Smooth muscle cell (in vitro differentiated cells): ENCODE measurements around the gene CYTH4. TPM values are rescaled to one million over a fixed set of nuclear protein-coding genes. Genes with fewer than 3 reads are reported as not detected.

Experiments
- DNase-seq: peaks from one replicate; lab custom pipeline; 2025; ENCODE audit not compliant: unreplicated experiment; lab: John Stamatoyannopoulos, UW
- H2AFZ ChIP-seq: fragments of 200-600 bp; sonication (generic); 2 replicates; pipeline ENCODE4 v1.6.0; 2016; ENCODE audit warnings: antibody characterized with exemption, low read depth, mild to moderate bottlenecking
- H3F3A ChIP-seq: fragments of 200-600 bp; sonication (generic); 2 replicates; pipeline ENCODE4 v1.6.0; 2017; ENCODE audit warnings: antibody characterized with exemption, low read depth
- H3K27ac ChIP-seq: fragments of 200-600 bp; sonication (generic); 2 replicates; pipeline ENCODE4 v1.5.1; 2016; ENCODE audit warnings: low read depth, mild to moderate bottlenecking
- H3K27me3 ChIP-seq: fragments of 200-600 bp; sonication (generic); 2 replicates; pipeline ENCODE4 v1.6.1; 2016; ENCODE audit warnings: low read depth, mild to moderate bottlenecking
- H3K36me3 ChIP-seq: fragments of 200-600 bp; sonication (generic); 2 replicates; pipeline ENCODE4 v1.5.1; 2016; ENCODE audit warnings: low read depth
- H3K4me1 ChIP-seq: fragments of 200-600 bp; sonication (generic); 2 replicates; pipeline ENCODE4 v1.5.1; 2016; ENCODE audit warnings: low read depth
- H3K4me2 ChIP-seq: fragments of 200-600 bp; sonication (generic); 2 replicates; pipeline ENCODE4 v1.6.0; 2016; ENCODE audit warnings: mild to moderate bottlenecking
- H3K4me3 ChIP-seq: fragments of 200-600 bp; sonication (generic); 2 replicates; pipeline ENCODE4 v1.5.1; 2016; ENCODE audit warnings: mild to moderate bottlenecking
- H3K79me2 ChIP-seq: fragments of 200-600 bp; sonication (generic); 2 replicates; pipeline ENCODE4 v1.6.0; 2016; ENCODE audit warnings: low read depth, mild to moderate bottlenecking
- H3K9ac ChIP-seq: fragments of 200-600 bp; sonication (generic); 2 replicates; pipeline ENCODE4 v1.6.0; 2016; ENCODE audit warnings: low read depth
- H3K9me3 ChIP-seq: fragments of 200-600 bp; sonication (generic); replicated peaks from 2 replicates; pipeline ENCODE4 v1.5.1; 2016; ENCODE audit warnings: low read depth
- H4K20me1 ChIP-seq: fragments of 200-600 bp; sonication (generic); 2 replicates; pipeline ENCODE4 v1.6.0; 2016; ENCODE audit warnings: low read depth
- WGBS: methylation state at CpG from one replicate; pipeline ENCODE4 v1.1.7; 2016; ENCODE audit warnings: low lambda C conversion rate; 5-methylcytosine and 5-hydroxymethylcytosine counted together
- polyA plus RNA-seq: library from polyadenylated mRNA; unstranded; fragments of >200 nt; fragmentation: Nextera tagmentation; extraction: Ambion mirVana; gene quantifications from 2 replicates; pipeline ENCODE4 v1.2.1, GENCODE V29; 2016
- total RNA-seq: library from RNA; depleted of rRNA; stranded (reverse); fragments of >200 nt; gene quantifications from 2 replicates; pipeline ENCODE4 v1.2.3, GENCODE V29; 2014
- TF ChIP-seq, protein P1 (sequence below): fragments of 200-600 bp; sonication (generic); IDR thresholded peaks from 2 replicates; pipeline ENCODE4 v1.5.1; 2017; ENCODE audit warnings: borderline replicate concordance, mild to moderate bottlenecking, antibody characterized with exemption; ENCODE audit not compliant: insufficient read depth, poor library complexity, severe bottlenecking

CYTH4 gene
- total and polyA plus RNA-seq, 2 experiments from 2014 or later = not detected

DNA sequence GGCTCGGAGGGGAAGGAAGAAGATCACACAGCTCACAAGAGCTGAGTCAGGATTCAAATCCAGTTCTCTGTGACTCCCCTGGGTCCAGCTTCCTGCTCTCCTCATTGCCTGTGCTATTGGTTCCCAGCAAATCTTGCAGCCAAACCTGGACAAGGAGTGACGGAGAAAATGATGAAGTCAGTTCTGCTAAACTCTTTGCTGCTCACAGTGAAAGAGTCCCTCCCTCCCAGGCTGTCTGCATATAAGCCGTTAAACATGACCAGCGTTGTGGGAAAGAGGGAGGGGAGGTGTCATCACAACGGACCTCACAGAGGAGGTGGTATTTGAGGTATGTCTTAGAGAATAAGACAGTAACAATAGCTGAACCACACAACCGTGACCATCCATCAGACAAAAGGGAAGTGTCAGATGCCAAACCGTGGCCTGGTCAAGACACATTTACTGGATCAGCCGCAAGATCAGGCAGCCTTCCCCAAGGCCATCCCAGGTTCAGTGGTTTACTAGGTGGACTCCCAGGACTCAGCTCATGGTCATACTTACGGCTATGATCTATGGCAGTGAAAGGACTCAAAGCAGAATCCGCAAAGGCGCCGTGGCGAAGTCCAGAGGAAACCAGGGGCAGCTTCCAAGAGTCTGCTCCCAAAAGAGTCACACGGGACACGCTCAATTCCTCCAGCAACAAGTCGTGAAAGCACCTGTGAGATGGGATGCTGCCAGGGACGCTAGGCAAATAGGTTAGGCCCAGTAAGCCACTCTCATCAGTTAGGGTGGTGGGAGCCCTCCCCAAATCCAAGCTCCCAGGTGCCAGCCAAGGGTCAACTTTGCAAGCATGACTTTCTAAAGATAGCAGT is 2.8 kb upstream of the CYTH4 start:
- H2AFZ ChIP-seq = no peak overlapping the region
- no peak overlapping the region for H3K9ac ChIP-seq
- H3K79me2 ChIP-seq = no peaks in the 10 kb centered on the region
- H4K20me1 ChIP-seq = no peaks in the 10 kb centered on the region
- H3K36me3 ChIP-seq = no peaks in the 10 kb centered on the region
- 77% methylated on average over 17 of the region's 17 CpGs for WGBS
- H3K9me3 ChIP-seq = no peaks in the 10 kb centered on the region
- TF ChIP-seq, protein P1, sequence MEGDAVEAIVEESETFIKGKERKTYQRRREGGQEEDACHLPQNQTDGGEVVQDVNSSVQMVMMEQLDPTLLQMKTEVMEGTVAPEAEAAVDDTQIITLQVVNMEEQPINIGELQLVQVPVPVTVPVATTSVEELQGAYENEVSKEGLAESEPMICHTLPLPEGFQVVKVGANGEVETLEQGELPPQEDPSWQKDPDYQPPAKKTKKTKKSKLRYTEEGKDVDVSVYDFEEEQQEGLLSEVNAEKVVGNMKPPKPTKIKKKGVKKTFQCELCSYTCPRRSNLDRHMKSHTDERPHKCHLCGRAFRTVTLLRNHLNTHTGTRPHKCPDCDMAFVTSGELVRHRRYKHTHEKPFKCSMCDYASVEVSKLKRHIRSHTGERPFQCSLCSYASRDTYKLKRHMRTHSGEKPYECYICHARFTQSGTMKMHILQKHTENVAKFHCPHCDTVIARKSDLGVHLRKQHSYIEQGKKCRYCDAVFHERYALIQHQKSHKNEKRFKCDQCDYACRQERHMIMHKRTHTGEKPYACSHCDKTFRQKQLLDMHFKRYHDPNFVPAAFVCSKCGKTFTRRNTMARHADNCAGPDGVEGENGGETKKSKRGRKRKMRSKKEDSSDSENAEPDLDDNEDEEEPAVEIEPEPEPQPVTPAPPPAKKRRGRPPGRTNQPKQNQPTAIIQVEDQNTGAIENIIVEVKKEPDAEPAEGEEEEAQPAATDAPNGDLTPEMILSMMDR = no peak
- no peak for DNase-seq
- H3K27ac ChIP-seq = no peak overlapping the region
- no peak overlapping the region for H3K4me3 ChIP-seq
- no peaks in the 10 kb centered on the region for H3F3A ChIP-seq
- H3K4me2 ChIP-seq = no peak overlapping the region
- no peaks in the 10 kb centered on the region for H3K27me3 ChIP-seq
- H3K4me1 ChIP-seq = peaks cover 4% of the 10 kb centered on the region

DNA sequence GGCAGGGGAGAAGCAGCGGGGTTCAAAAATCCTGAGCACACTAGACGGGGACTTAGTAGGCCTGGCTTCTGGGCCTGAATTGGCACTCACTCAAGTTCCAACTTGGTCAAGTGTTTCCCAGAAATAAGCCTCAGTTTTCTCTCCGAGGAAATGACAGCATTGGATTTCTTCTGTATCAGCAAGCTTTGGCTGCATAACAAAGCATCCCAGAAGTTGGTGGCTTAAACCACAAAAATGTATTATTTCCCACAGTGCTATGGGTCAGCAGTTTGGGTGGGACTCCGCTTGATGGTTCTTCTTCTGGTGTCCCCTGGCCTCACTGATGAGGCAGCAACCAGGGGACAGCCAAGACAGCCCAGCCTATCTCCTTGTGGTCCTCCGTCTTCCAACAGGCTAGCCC is 1.6 kb upstream of the CYTH4 start:
- WGBS = 99% methylated on average over 5 of the region's 5 CpGs
- no peak overlapping the region for H3K4me2 ChIP-seq
- no peaks in the 10 kb centered on the region for H3K9me3 ChIP-seq
- no peak overlapping the region for H2AFZ ChIP-seq
- TF ChIP-seq, protein P1 = no peak
- no peaks in the 10 kb centered on the region for H3K36me3 ChIP-seq
- no peaks in the 10 kb centered on the region for H3F3A ChIP-seq
- H3K27me3 ChIP-seq = no peaks in the 10 kb centered on the region
- no peaks in the 10 kb centered on the region for H3K79me2 ChIP-seq
- H4K20me1 ChIP-seq = no peaks in the 10 kb centered on the region
- no peak overlapping the region for H3K4me3 ChIP-seq
- H3K4me1 ChIP-seq = peaks cover 7% of the 10 kb centered on the region
- DNase-seq = no peak
- H3K9ac ChIP-seq = no peak overlapping the region
- H3K27ac ChIP-seq = no peak overlapping the region

DNA sequence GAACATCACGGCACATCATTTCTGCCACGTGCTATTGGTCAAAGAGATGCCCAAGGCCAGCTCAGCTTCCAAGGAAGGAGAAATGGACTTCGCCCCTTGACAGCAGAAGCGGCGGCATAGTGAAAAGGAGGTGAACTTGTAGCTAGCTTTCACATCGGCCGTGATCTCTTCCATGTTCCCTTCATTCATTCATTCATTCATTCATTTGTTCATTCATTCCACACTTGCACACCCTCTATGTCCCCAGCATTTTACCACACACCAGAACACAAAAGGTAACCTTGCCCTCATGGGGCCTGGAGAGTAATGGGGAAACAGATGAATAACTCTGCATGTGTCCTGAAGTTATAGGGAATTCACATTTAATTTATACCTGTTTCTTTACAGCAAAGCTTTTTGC is 1.1 kb upstream of the CYTH4 start:
- H3K27me3 ChIP-seq = peaks cover under 1% of the 10 kb centered on the region
- H3K9ac ChIP-seq = no peak overlapping the region
- TF ChIP-seq, protein P1 = no peak
- peaks cover 7% of the 10 kb centered on the region for H3K4me1 ChIP-seq
- H3K79me2 ChIP-seq = no peaks in the 10 kb centered on the region
- H4K20me1 ChIP-seq = no peaks in the 10 kb centered on the region
- no peak overlapping the region for H3K4me2 ChIP-seq
- H2AFZ ChIP-seq = no peak overlapping the region
- no peaks in the 10 kb centered on the region for H3F3A ChIP-seq
- H3K36me3 ChIP-seq = no peaks in the 10 kb centered on the region
- no peaks in the 10 kb centered on the region for H3K9me3 ChIP-seq
- no peak overlapping the region for H3K27ac ChIP-seq
- 96% methylated on average over 7 of the region's 7 CpGs for WGBS
- H3K4me3 ChIP-seq = no peak overlapping the region
- no peak for DNase-seq
